Left lobe of liver (tissue), 2 donors: ENCODE measurements around the gene PDCD4. TPM values are rescaled to one million over a fixed set of nuclear protein-coding genes. Genes with fewer than 3 reads are reported as not detected.
A peak's percentile ranks its signal among the peaks of the same experiment; 100 is the strongest.
"Not testable (repeated sequence)": the region's sequence is repeated elsewhere in the genome, so short reads cannot be mapped to it uniquely, and the experiment has no call there.

Experiments used
- ATAC-seq: fragments of 200-7000 bp; cut with Tn5 transposase; one replicate; pipeline ENCODE4 v1.9.1; 2020; ENCODE audit warnings: mild to moderate bottlenecking, moderate library complexity
- DNase-seq: peaks from one replicate; pipeline ENCODE4 v3.0.0-alpha.2; 2020; ENCODE audit warnings: low spot score
- total RNA-seq: library from RNA; stranded (reverse); gene quantifications from one replicate; pipeline ENCODE4 v1.2.1, GENCODE V29; 2021
- donor health status: DM: no; HTN: no; CAD: no; lungs with moderate emphysema.
- donor health status: DM: no; HTN: yes; CAD: no.

The PDCD4 gene
- total RNA-seq, 1 donor from 2014 or later: 30.3 TPM

- no peak for ATAC-seq
Measured at GRCh38 chr10:110860576-110861241, 11.0 kb upstream of the PDCD4 start.

GRCh38 chr10:110861476-110861875, 10.3 kb upstream of the PDCD4 start:
- ATAC-seq: no peak

More at GRCh38 chr10:110860576-110861241, 11.0 kb upstream of the PDCD4 start:
- no peak for DNase-seq

GRCh38 chr10:110861930-110862649, 9.6 kb upstream of the PDCD4 start:
- ATAC-seq: no peak
- DNase-seq: no peak

More at GRCh38 chr10:110861476-110861875, 10.3 kb upstream of the PDCD4 start:
- no peak for DNase-seq

GRCh38 chr10:110862961-110863360, 8.8 kb upstream of the PDCD4 start:
- no peak for ATAC-seq
- DNase-seq: no peak

- DNase-seq (no peak), ATAC-seq (no peak)
Measured at GRCh38 chr10:110863361-110863760, 8.4 kb upstream of the PDCD4 start.

- DNase-seq: no peak
- no peak for ATAC-seq
Measured at GRCh38 chr10:110863956-110864355, 7.8 kb upstream of the PDCD4 start.

- ATAC-seq: peak; percentile 51
- no peak for DNase-seq
Measured at GRCh38 chr10:110864662-110865140, 7.0 kb upstream of the PDCD4 start.

GRCh38 chr10:110865186-110865808, 6.4 kb upstream of the PDCD4 start:
- DNase-seq (no peak), ATAC-seq (no peak)

- ATAC-seq (no peak), DNase-seq (no peak)
Measured at GRCh38 chr10:110865809-110866482, 5.8 kb upstream of the PDCD4 start.

- not testable (repeated sequence) for DNase-seq, ATAC-seq
Measured at GRCh38 chr10:110867011-110867806, 4.5 kb upstream of the PDCD4 start.

- DNase-seq (no peak), ATAC-seq (no peak)
Measured at GRCh38 chr10:110867807-110868465, 3.8 kb upstream of the PDCD4 start.

GRCh38 chr10:110868981-110869380, 2.7 kb upstream of the PDCD4 start:
- no peak for DNase-seq
- no peak for ATAC-seq

GRCh38 chr10:110870823-110871297, 868 bp upstream of the PDCD4 start:
- DNase-seq (no peak), ATAC-seq (no peak)

- peak; percentile 73 for ATAC-seq
- DNase-seq: peak; percentile 74
Measured at GRCh38 chr10:110872145-110872983, 636 bp downstream of the PDCD4 start.

- DNase-seq (no peak), ATAC-seq (no peak)
Measured at GRCh38 chr10:110872984-110873923, 1.5 kb downstream of the PDCD4 start.

GRCh38 chr10:110873951-110874350, 2.2 kb downstream of the PDCD4 start:
- DNase-seq: no peak
- ATAC-seq: no peak

- ATAC-seq: no peak
Measured at GRCh38 chr10:110876000-110876399, 4.3 kb downstream of the PDCD4 start.

GRCh38 chr10:110876788-110877187, 5.1 kb downstream of the PDCD4 start:
- ATAC-seq (no peak), DNase-seq (no peak)

More at GRCh38 chr10:110876000-110876399, 4.3 kb downstream of the PDCD4 start:
- no peak for DNase-seq
